ENCODE results near the gene RUNX2. TPM values are rescaled to one million over a fixed set of nuclear protein-coding genes. Genes with fewer than 3 reads are reported as not detected.
A peak's percentile ranks its signal among the peaks of the same experiment; 100 is the strongest.

RUNX2 gene
- total RNA-seq, 3 donors from 2014 or later = 2.7 to 7.3 (median 7.2) TPM

DNA sequence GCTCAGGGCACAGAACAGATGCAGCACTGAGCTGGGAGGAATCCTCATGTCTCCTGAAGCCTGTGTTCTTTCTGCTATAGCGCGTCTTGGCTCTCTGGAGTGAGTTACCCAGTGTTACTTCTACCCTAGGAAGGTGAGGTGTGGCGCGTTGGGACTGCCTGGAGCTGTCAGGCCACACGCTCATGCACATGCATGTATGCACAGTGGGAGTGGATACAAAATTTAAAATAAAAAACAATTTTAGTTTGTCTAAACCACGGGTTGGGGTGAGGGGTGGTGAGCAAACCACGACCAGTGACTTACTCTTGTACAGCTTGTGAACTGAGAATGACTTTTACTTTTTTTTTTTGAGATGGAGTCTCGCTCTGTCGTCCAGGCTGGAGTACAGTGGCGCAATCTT lies 348.2 kb downstream of the RUNX2 start:
- Histone ChIP-seq H3K4me1 (peaks cover 0 to 5% of the 10 kb centered on the region in 2 donors), H3K9me3 (peaks cover 0 to 5% of the 10 kb centered on the region in 2 donors), H3K27ac (no peak overlapping the region), H3K4me3 (no peak overlapping the region), H3K27me3 (no peaks in the 10 kb centered on the region), H3K36me3 (no peaks in the 10 kb centered on the region)
- intact Hi-C loops (cut with DNase I; ENCODE audit: low total_unique reads) = no loop called here
- no peak for DNase-seq (ENCODE audit: low spot score in 2 of 2)
- TF ChIP-seq POLR2A (IDR thresholded peaks at IDR 0.05) (no peak), POLR2AphosphoS5 (IDR thresholded peaks at IDR 0.05) (no peak)
- TF ChIP-seq, protein P1, sequence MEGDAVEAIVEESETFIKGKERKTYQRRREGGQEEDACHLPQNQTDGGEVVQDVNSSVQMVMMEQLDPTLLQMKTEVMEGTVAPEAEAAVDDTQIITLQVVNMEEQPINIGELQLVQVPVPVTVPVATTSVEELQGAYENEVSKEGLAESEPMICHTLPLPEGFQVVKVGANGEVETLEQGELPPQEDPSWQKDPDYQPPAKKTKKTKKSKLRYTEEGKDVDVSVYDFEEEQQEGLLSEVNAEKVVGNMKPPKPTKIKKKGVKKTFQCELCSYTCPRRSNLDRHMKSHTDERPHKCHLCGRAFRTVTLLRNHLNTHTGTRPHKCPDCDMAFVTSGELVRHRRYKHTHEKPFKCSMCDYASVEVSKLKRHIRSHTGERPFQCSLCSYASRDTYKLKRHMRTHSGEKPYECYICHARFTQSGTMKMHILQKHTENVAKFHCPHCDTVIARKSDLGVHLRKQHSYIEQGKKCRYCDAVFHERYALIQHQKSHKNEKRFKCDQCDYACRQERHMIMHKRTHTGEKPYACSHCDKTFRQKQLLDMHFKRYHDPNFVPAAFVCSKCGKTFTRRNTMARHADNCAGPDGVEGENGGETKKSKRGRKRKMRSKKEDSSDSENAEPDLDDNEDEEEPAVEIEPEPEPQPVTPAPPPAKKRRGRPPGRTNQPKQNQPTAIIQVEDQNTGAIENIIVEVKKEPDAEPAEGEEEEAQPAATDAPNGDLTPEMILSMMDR (IDR thresholded peaks at IDR 0.05) = no peak

- no peaks in the 10 kb centered on the region for H3K36me3 ChIP-seq
- no peak for DNase-seq (ENCODE audit: low spot score in 2 of 2)
- TF ChIP-seq POLR2AphosphoS5 (IDR thresholded peaks at IDR 0.05) (no peak), POLR2A (IDR thresholded peaks at IDR 0.05) (no peak)
- TF ChIP-seq, protein P1 (IDR thresholded peaks at IDR 0.05) = no peak
- peak overlapping the region in 1 of 2 donors; percentile 55 for H3K27ac ChIP-seq
- intact Hi-C loops (cut with DNase I; ENCODE audit: low total_unique reads) = no loop called here
- no peak overlapping the region for H3K4me3 ChIP-seq
- peaks cover 0 to 5% of the 10 kb centered on the region in 2 donors for H3K4me1 ChIP-seq
- H3K27me3 ChIP-seq = no peaks in the 10 kb centered on the region
- peaks cover 0 to 15% of the 10 kb centered on the region in 2 donors for H3K9me3 ChIP-seq
Measured at GRCh38 chr6:45677381-45678284, 349.5 kb downstream of the RUNX2 start.

DNA sequence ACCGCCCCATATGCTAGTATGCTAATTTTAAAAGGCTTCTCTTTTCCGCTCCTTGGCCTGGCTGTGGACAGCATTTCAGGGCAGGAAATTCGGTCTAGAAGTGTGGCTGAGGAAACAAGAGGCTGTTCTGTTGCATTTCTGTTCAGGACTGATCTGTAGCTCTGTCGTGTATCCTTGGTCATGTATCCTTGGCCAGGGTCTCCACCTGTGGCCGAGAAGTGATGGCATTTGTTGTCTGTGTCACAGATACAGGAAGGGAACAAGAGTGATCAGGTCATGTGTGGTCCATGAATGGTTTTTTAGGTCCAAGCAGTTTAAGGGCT lies 350.1 kb downstream of the RUNX2 start:
- TF ChIP-seq, protein P1 (IDR thresholded peaks at IDR 0.05) = no peak
- no peak for TF ChIP-seq POLR2A (IDR thresholded peaks at IDR 0.05)
- TF ChIP-seq POLR2AphosphoS5 (IDR thresholded peaks at IDR 0.05) = no peak
- H3K4me3 ChIP-seq = no peak overlapping the region
- peaks cover 0 to 15% of the 10 kb centered on the region in 2 donors for H3K9me3 ChIP-seq
- H3K4me1 ChIP-seq = peaks cover 0 to 5% of the 10 kb centered on the region in 2 donors
- H3K36me3 ChIP-seq = no peaks in the 10 kb centered on the region
- no peaks in the 10 kb centered on the region for H3K27me3 ChIP-seq
- DNase-seq (ENCODE audit: low spot score in 2 of 2) = no peak
- intact Hi-C loops (cut with DNase I; ENCODE audit: low total_unique reads) = no loop called here
- peak overlapping the region in 1 of 2 donors; percentile 55 for H3K27ac ChIP-seq

DNA sequence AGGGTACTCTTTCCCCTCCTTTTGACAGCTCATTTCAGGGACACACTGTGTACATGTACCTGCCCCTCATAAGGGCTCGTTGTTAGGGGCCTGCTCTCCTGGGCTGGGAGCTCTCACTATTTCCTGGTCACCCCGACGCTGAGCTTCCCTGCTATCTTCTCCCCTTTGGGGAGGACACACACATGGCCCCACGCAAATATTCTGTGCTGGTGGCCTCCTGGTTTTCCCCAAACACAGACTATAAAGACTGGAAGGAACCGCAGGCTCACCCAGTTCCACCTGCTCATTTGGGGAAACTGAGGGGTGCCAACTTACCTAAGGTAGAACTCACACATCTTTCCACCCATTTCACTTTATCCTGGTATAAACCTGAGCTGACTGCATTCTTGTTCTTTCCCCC lies 351.0 kb downstream of the RUNX2 start:
- Histone ChIP-seq H3K4me1 (peaks cover 0 to 5% of the 10 kb centered on the region in 2 donors), H3K4me3 (no peak overlapping the region), H3K27me3 (no peaks in the 10 kb centered on the region), H3K27ac (no peak overlapping the region), H3K9me3 (peaks cover 0 to 15% of the 10 kb centered on the region in 2 donors), H3K36me3 (no peaks in the 10 kb centered on the region)
- intact Hi-C loops (cut with DNase I; ENCODE audit: low total_unique reads) = no loop called here
- TF ChIP-seq POLR2AphosphoS5 (IDR thresholded peaks at IDR 0.05) (no peak), POLR2A (IDR thresholded peaks at IDR 0.05) (no peak)
- TF ChIP-seq, protein P1 (IDR thresholded peaks at IDR 0.05) = no peak
- DNase-seq (ENCODE audit: low spot score in 2 of 2) = no peak

GRCh38 chr6:45679631-45680030 lies 351.5 kb downstream of the RUNX2 start:
- intact Hi-C loops (cut with DNase I; ENCODE audit: low total_unique reads) = no loop called here
- Histone ChIP-seq H3K4me1 (peaks cover 0 to 5% of the 10 kb centered on the region in 2 donors), H3K4me3 (no peak overlapping the region), H3K36me3 (no peaks in the 10 kb centered on the region), H3K27ac (no peak overlapping the region), H3K9me3 (peaks cover 0 to 15% of the 10 kb centered on the region in 2 donors), H3K27me3 (no peaks in the 10 kb centered on the region)
- no peak for DNase-seq (ENCODE audit: low spot score in 2 of 2)
- TF ChIP-seq POLR2A (IDR thresholded peaks at IDR 0.05) (no peak), POLR2AphosphoS5 (IDR thresholded peaks at IDR 0.05) (no peak)
- TF ChIP-seq, protein P1 (IDR thresholded peaks at IDR 0.05) = no peak

Data from breast epithelium (tissue), 4 donors.